H1 (cell line): ENCODE results near the gene IDE. TPM values are rescaled to one million over a fixed set of nuclear protein-coding genes. Genes with fewer than 3 reads are reported as not detected.

Experiments
- CTCF ChIA-PET: fragments of 300-600 bp; sonication (Branson Sonifier 250); formaldehyde crosslinking; loops from one replicate; lab custom pipeline; 2021; ENCODE audit not compliant: partially characterized antibody; lab: Charles Lee
- POLR2A ChIA-PET: fragments of 300-600 bp; sonication (Branson Sonifier 250); formaldehyde crosslinking; loops from one replicate; lab custom pipeline; 2021; ENCODE audit warnings: inconsistent platforms; ENCODE audit not compliant: partially characterized antibody; lab: Charles Lee
- DNase-seq, 2 experiments: peaks; one replicate each; pipeline versions ENCODE4 v3.0.0 to v3.0.0-alpha.2; 2010 to 2022; ENCODE audit warnings: low spot score in 2 of 2, low read depth in 1 of 2, mixed read lengths in 1 of 2
- FAIRE-seq: peaks from 2 replicates; lab custom pipeline; 2011; peaks lifted over from hg19 to GRCh38; lab: Jason Lieb, UNC
- H2AFZ ChIP-seq: 2 replicates; pipeline ENCODE4 v1.8.1; 2012; ENCODE audit warnings: low read length, inconsistent platforms
- H2AK5ac ChIP-seq: 2 replicates; pipeline ENCODE4 v1.6.1; 2013; ENCODE audit warnings: low read depth, low read length
- H2BK120ac ChIP-seq: replicated peaks from 2 replicates; pipeline ENCODE3; 2013; ENCODE audit warnings: low read depth, low read length, inconsistent platforms
- H2BK12ac ChIP-seq: 2 replicates; pipeline ENCODE4 v1.6.1; 2013; ENCODE audit warnings: low read depth, low read length
- H2BK15ac ChIP-seq: 2 replicates; pipeline ENCODE4 v1.6.1; 2013; ENCODE audit warnings: low read length
- H2BK20ac ChIP-seq: 2 replicates; pipeline ENCODE4 v1.6.1; 2013; ENCODE audit warnings: low read length
- H2BK5ac ChIP-seq: 2 replicates; pipeline ENCODE4 v1.6.1; 2013; ENCODE audit warnings: low read depth, low read length
- H3K14ac ChIP-seq: 2 replicates; pipeline ENCODE4 v1.6.1; 2013; ENCODE audit warnings: inconsistent platforms; ENCODE audit not compliant: insufficient read length
- H3K18ac ChIP-seq: 2 replicates; pipeline ENCODE4 v1.6.1; 2013; ENCODE audit warnings: low read length; ENCODE audit errors: extremely low read depth
- H3K23ac ChIP-seq: 2 replicates; pipeline ENCODE4 v1.6.1; 2013; ENCODE audit warnings: inconsistent platforms; ENCODE audit not compliant: insufficient read length
- H3K23me2 ChIP-seq: 2 replicates; pipeline ENCODE4 v1.6.1; 2013; ENCODE audit warnings: low read depth, low read length
- H3K27ac ChIP-seq: 2 replicates; pipeline ENCODE4 v1.6.1; 2011; ENCODE audit warnings: low read depth, low read length, inconsistent platforms
- H3K27me3 ChIP-seq, 4 experiments: replicated peaks in 1 of 4; 1 replicate in 1 of 4; 2 replicates in 3 of 4; pipeline versions ENCODE4 v1.6.1 to v1.8.1; 2011 to 2013; ENCODE audit warnings: low read length in 3 of 4, mild to moderate bottlenecking in 3 of 4, inconsistent platforms in 2 of 4, mixed read lengths in 2 of 4, moderate library complexity in 1 of 4; ENCODE audit not compliant: control insufficient read depth in 3 of 4, insufficient read depth in 3 of 4; ENCODE audit errors: extremely low read depth in 1 of 4
- H3K36me3 ChIP-seq, 4 experiments: 2 replicates each; pipeline versions ENCODE4 v1.6.1 to v1.8.1; 2011 to 2013; ENCODE audit warnings: mild to moderate bottlenecking in 4 of 4, low read length in 3 of 4, moderate library complexity in 2 of 4, control low read depth in 1 of 4, inconsistent platforms in 1 of 4; ENCODE audit not compliant: insufficient read depth in 4 of 4, control insufficient read depth in 2 of 4
- H3K4ac ChIP-seq: replicated peaks from 2 replicates; pipeline ENCODE3; 2013; ENCODE audit warnings: low read length, low read depth, mixed read lengths, inconsistent platforms; ENCODE audit not compliant: insufficient read length
- H3K4me1 ChIP-seq, 4 experiments: replicated peaks in 1 of 4; 1 replicate in 1 of 4; 2 replicates in 3 of 4; pipeline versions ENCODE4 v1.6.1 to v1.8.1; 2011 to 2013; ENCODE audit warnings: low read length in 3 of 4, inconsistent platforms in 2 of 4, mixed read lengths in 1 of 4; ENCODE audit not compliant: insufficient read depth in 4 of 4, control insufficient read depth in 3 of 4
- H3K4me2 ChIP-seq, 2 experiments: 2 replicates each; pipeline versions ENCODE4 v1.6.1 to v1.8.1; 2011 to 2013; ENCODE audit warnings: low read depth in 2 of 2, low read length in 2 of 2, control low read depth in 1 of 2, inconsistent platforms in 1 of 2, mild to moderate bottlenecking in 1 of 2; ENCODE audit not compliant: insufficient read depth in 1 of 2
- H3K4me3 ChIP-seq, 4 experiments: fragments of 200-600, 300-600 bp in 1 of 4; sonication (generic), shearing (Covaris generic), sonication (Bioruptor Twin) in 1 of 4; 2 replicates each; pipeline versions ENCODE4 v1.5.1 to v1.8.1; 2011 to 2016; ENCODE audit warnings: low read length in 4 of 4, low read depth in 3 of 4, control low read depth in 2 of 4, inconsistent platforms in 2 of 4, mild to moderate bottlenecking in 2 of 4, mixed read lengths in 1 of 4, moderate library complexity in 1 of 4; ENCODE audit not compliant: insufficient read depth in 2 of 4; ENCODE audit errors: extremely low read depth in 1 of 4
- H3K56ac ChIP-seq: replicated peaks from 2 replicates; pipeline ENCODE3; 2013; ENCODE audit warnings: low read depth, mild to moderate bottlenecking, mixed read lengths, low read length, inconsistent platforms; ENCODE audit not compliant: insufficient read length
- H3K79me1 ChIP-seq: 2 replicates; pipeline ENCODE4 v1.6.1; 2013; ENCODE audit warnings: low read depth, low read length, control low read depth
- H3K79me2 ChIP-seq, 2 experiments: 2 replicates each; pipeline versions ENCODE4 v1.6.1 to v1.8.1; 2012 to 2013; ENCODE audit warnings: low read length in 2 of 2, mild to moderate bottlenecking in 2 of 2, inconsistent platforms in 1 of 2; ENCODE audit not compliant: insufficient read depth in 2 of 2, control insufficient read depth in 1 of 2
- H3K9ac ChIP-seq, 4 experiments: replicated peaks in 1 of 4; 1 replicate in 1 of 4; 2 replicates in 3 of 4; pipeline versions ENCODE4 v1.6.1 to v1.8.1; 2011 to 2013; ENCODE audit warnings: low read depth in 3 of 4, low read length in 3 of 4, control low read depth in 2 of 4, mild to moderate bottlenecking in 2 of 4, moderate library complexity in 2 of 4, inconsistent platforms in 1 of 4; ENCODE audit errors: extremely low read depth in 1 of 4
- H3K9me3 ChIP-seq, 2 experiments: 2 replicates each; pipeline versions ENCODE4 v1.6.1 to v1.8.1; 2012 to 2013; ENCODE audit warnings: mild to moderate bottlenecking in 2 of 2, moderate library complexity in 2 of 2, control low read depth in 1 of 2, inconsistent platforms in 1 of 2, low read depth in 1 of 2, low read length in 1 of 2, mixed read lengths in 1 of 2; ENCODE audit not compliant: insufficient read depth in 2 of 2
- H4K20me1 ChIP-seq, 2 experiments: replicated peaks in 1 of 2; 2 replicates each; pipeline versions ENCODE3 to v1.8.1; 2011 to 2013; ENCODE audit warnings: inconsistent platforms in 2 of 2, low read length in 2 of 2, mild to moderate bottlenecking in 1 of 2; ENCODE audit not compliant: insufficient read depth in 2 of 2, control insufficient read depth in 1 of 2
- H4K5ac ChIP-seq: 2 replicates; pipeline ENCODE4 v1.6.1; 2013; ENCODE audit warnings: low read length, low read depth, mixed read lengths, inconsistent platforms; ENCODE audit not compliant: insufficient read length
- H4K8ac ChIP-seq: 2 replicates; pipeline ENCODE4 v1.8.0; 2013; ENCODE audit warnings: mild to moderate bottlenecking, moderate library complexity, low read length, inconsistent platforms; ENCODE audit not compliant: insufficient read depth; ENCODE audit errors: extremely low read depth
- H4K91ac ChIP-seq: replicated peaks from 2 replicates; pipeline ENCODE3; 2013; ENCODE audit warnings: low read length, mixed read lengths, inconsistent platforms; ENCODE audit not compliant: insufficient read length
- CBX8 ChIP-seq: fragments of 300-800, 300-1000 bp; sonication (generic); IDR thresholded peaks from 2 replicates; pipeline ENCODE4 v1.7.1; 2016; ENCODE audit warnings: low read depth, low read length, borderline replicate concordance
- EZH2 ChIP-seq: fragments of 200-600 bp; sonication (generic); IDR thresholded peaks from 2 replicates; pipeline ENCODE4 v1.7.1; 2012; ENCODE audit warnings: low read depth, mild to moderate bottlenecking, moderate library complexity, low read length, inconsistent platforms; ENCODE audit not compliant: severe bottlenecking
- GABPA ChIP-seq: IDR thresholded peaks from 2 replicates; pipeline ENCODE4 v1.6.1; 2011; ENCODE audit warnings: mild to moderate bottlenecking, low read length, moderate library complexity, borderline replicate concordance; ENCODE audit not compliant: insufficient read depth
- NRF1 ChIP-seq: IDR thresholded peaks from 2 replicates; pipeline ENCODE4 v1.6.1; 2011; ENCODE audit warnings: mild to moderate bottlenecking, low read depth, low read length, improper control_type of control experiment
- SAP30 ChIP-seq: fragments of 300-600 bp; sonication (generic); IDR thresholded peaks from 2 replicates; pipeline ENCODE4 v1.7.1; 2012; ENCODE audit warnings: low read length, moderate library complexity, mild to moderate bottlenecking, inconsistent platforms; ENCODE audit not compliant: insufficient read depth, insufficient replicate concordance
- polyA plus RNA-seq, 7 experiments: library from polyadenylated mRNA; depleted of rRNA in 3 of 7; stranded (reverse) in 5 of 7; unstranded in 2 of 7; fragments of >200 nt in 5 of 7; fragments of 200-250 nt in 2 of 7; gene quantifications; 1 replicate in 5 of 7; 2 replicates in 1 of 7; 4 replicates in 1 of 7; pipeline versions ENCODE4 v1.2.1 to v1.2.3, GENCODE V29; 2011 to 2013; ENCODE audit warnings: missing spikeins in 2 of 7, mixed read lengths in 2 of 7
- total RNA-seq: library from RNA; stranded (reverse); fragmentation: NEBNext Ultra II Directional; extraction: Animal tissue kit (Norgen Biotek cat#: 25700); gene quantifications from 2 replicates; pipeline ENCODE4 v1.2.1, GENCODE V29; 2021

Gene IDE
- total and polyA plus RNA-seq, 2 of the 8 experiments (the other 6 are each of a cell fraction or from before 2014, with no cell fraction given), result 12.7 to 52.7 TPM

DNA sequence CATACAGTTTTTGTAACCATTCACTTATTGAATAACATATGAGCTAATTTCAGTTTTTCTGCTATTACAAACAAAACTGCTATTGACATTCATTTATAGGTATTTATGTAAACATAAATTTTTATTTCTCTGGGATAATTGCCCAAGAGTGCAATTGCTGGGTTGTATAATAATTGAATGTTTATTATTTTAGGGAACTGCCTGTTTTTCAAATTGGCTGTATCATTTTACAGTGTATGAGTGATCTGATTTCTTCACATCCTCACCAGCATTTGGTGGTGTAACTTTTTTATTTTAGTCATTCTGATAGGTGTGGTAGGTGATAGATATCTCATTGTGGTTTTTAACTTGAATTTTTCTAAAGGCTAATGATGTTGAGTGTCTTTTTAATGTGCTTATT lies 45.5 kb upstream of the IDE start:
- H3K4ac ChIP-seq, result no peak overlapping the region
- H3K56ac ChIP-seq, result no peak overlapping the region
- H3K23ac ChIP-seq, result no peak overlapping the region
- no peak overlapping the region for H3K18ac ChIP-seq
- POLR2A ChIA-PET, result no interaction called here
- H3K9me3 ChIP-seq, result no peaks in the 10 kb centered on the region
- peaks cover 13 to 58% (median 41%) of the 10 kb centered on the region in 4 experiments for H3K36me3 ChIP-seq
- H3K27me3 ChIP-seq, result no peaks in the 10 kb centered on the region
- DNase-seq (no peak), FAIRE-seq (no peak)
- no peak overlapping the region for H2AK5ac ChIP-seq
- H3K23me2 ChIP-seq, result no peaks in the 10 kb centered on the region; the same call in 1 of the 2 replicates
- no peak overlapping the region for H4K91ac ChIP-seq
- TF ChIP-seq EZH2 (no peak), NRF1 (no peak), GABPA (no peak), SAP30 (no peak), CBX8 (no peak)
- TF ChIP-seq, all 59 proteins: peak for 0
- Histone ChIP-seq H4K8ac (no peak overlapping the region), H4K5ac (no peak overlapping the region), H3K79me1 (no peaks in the 10 kb centered on the region), H2BK20ac (no peak overlapping the region), H2BK120ac (no peak overlapping the region), H3K14ac (no peak overlapping the region), H3K79me2 (no peaks in the 10 kb centered on the region), H4K20me1 (peaks cover 0 to 2% of the 10 kb centered on the region in 2 experiments), H3K4me3 (no peak overlapping the region), H2AFZ (no peak overlapping the region), H3K4me2 (no peak overlapping the region), H2BK15ac (no peak overlapping the region), H3K4me1 (no peaks in the 10 kb centered on the region), H2BK12ac (no peak overlapping the region), H3K27ac (no peak overlapping the region), H3K9ac (no peak overlapping the region), H2BK5ac (no peak overlapping the region)
- CTCF ChIA-PET, result no interaction called here
